ENCODE measurements around the gene PRAMEF12. TPM values are rescaled to one million over a fixed set of nuclear protein-coding genes. Genes with fewer than 3 reads are reported as not detected.

The PRAMEF12 gene
- total RNA-seq, 1 experiment from 2014 or later: not detected

GRCh38 chr1:12774801-12775345 is 1.3 kb downstream of the PRAMEF12 start:
- H3K27me3 ChIP-seq (replicated peaks; ENCODE audit: insufficient read depth, low read depth, low read length, poor library complexity): peaks cover 5% of the 10 kb centered on the region
- no peak overlapping the region for H3K27ac ChIP-seq (ENCODE audit: low read depth, low read length, poor library complexity, severe bottlenecking)
- no TSS peak for BruUV-seq (replicated peaks)
- TF ChIP-seq EZH2 (IDR thresholded peaks at IDR 0.05; ENCODE audit: borderline replicate concordance, low read depth, low read length, poor library complexity, severe bottlenecking): no peak
- TF ChIP-seq, protein P1, sequence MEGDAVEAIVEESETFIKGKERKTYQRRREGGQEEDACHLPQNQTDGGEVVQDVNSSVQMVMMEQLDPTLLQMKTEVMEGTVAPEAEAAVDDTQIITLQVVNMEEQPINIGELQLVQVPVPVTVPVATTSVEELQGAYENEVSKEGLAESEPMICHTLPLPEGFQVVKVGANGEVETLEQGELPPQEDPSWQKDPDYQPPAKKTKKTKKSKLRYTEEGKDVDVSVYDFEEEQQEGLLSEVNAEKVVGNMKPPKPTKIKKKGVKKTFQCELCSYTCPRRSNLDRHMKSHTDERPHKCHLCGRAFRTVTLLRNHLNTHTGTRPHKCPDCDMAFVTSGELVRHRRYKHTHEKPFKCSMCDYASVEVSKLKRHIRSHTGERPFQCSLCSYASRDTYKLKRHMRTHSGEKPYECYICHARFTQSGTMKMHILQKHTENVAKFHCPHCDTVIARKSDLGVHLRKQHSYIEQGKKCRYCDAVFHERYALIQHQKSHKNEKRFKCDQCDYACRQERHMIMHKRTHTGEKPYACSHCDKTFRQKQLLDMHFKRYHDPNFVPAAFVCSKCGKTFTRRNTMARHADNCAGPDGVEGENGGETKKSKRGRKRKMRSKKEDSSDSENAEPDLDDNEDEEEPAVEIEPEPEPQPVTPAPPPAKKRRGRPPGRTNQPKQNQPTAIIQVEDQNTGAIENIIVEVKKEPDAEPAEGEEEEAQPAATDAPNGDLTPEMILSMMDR (conservative IDR thresholded peaks at IDR 0.05; ENCODE audit: low read depth, low read length): no peak
- H3K4me3 ChIP-seq (ENCODE audit: low read depth, low read length, poor library complexity, severe bottlenecking): no peak overlapping the region
- DNase-seq (ENCODE audit: low spot score): no peak
- ChIA-PET CTCF (no interaction called here), POLR2A (ENCODE audit: low non-redundant PET) (no interaction called here)
- no peaks in the 10 kb centered on the region for H3K9me3 ChIP-seq (ENCODE audit: low read depth, low read length, poor library complexity, severe bottlenecking)
- H3K36me3 ChIP-seq (ENCODE audit: insufficient read depth, low read length, poor library complexity, severe bottlenecking): no peaks in the 10 kb centered on the region
- intact Hi-C loops (cut with micrococcal nuclease; ENCODE audit: unreplicated experiment): no loop called here
- no peaks in the 10 kb centered on the region for H3K4me1 ChIP-seq (ENCODE audit: insufficient read depth, low read length, poor library complexity, severe bottlenecking)

GRCh38 chr1:12775443-12775842 is 1.9 kb downstream of the PRAMEF12 start:
- CTCF ChIA-PET: no interaction called here
- no peaks in the 10 kb centered on the region for H3K36me3 ChIP-seq (ENCODE audit: insufficient read depth, low read length, poor library complexity, severe bottlenecking)

GRCh38 chr1:12776801-12777557 is 3.4 kb downstream of the PRAMEF12 start:
- no TSS peak for BruUV-seq (replicated peaks)
- H3K27me3 ChIP-seq (replicated peaks; ENCODE audit: insufficient read depth, low read depth, low read length, poor library complexity): no peaks in the 10 kb centered on the region
- TF ChIP-seq EZH2 (IDR thresholded peaks at IDR 0.05; ENCODE audit: borderline replicate concordance, low read depth, low read length, poor library complexity, severe bottlenecking): no peak
- TF ChIP-seq, protein P1 (conservative IDR thresholded peaks at IDR 0.05; ENCODE audit: low read depth, low read length): no peak
- DNase-seq (ENCODE audit: low spot score): peak; percentile 0
- intact Hi-C loops (cut with micrococcal nuclease; ENCODE audit: unreplicated experiment): no loop called here
- H3K4me1 ChIP-seq (ENCODE audit: insufficient read depth, low read length, poor library complexity, severe bottlenecking): no peaks in the 10 kb centered on the region
- H3K36me3 ChIP-seq (ENCODE audit: insufficient read depth, low read length, poor library complexity, severe bottlenecking): no peaks in the 10 kb centered on the region
- ChIA-PET CTCF (no interaction called here), POLR2A (ENCODE audit: low non-redundant PET) (no interaction called here)
- H3K27ac ChIP-seq (ENCODE audit: low read depth, low read length, poor library complexity, severe bottlenecking): no peak overlapping the region
- H3K4me3 ChIP-seq (ENCODE audit: low read depth, low read length, poor library complexity, severe bottlenecking): no peak overlapping the region
- H3K9me3 ChIP-seq (ENCODE audit: low read depth, low read length, poor library complexity, severe bottlenecking): no peaks in the 10 kb centered on the region

More at GRCh38 chr1:12775443-12775842, 1.9 kb downstream of the PRAMEF12 start:
- H3K9me3 ChIP-seq (ENCODE audit: low read depth, low read length, poor library complexity, severe bottlenecking): no peaks in the 10 kb centered on the region
- peaks cover 5% of the 10 kb centered on the region for H3K27me3 ChIP-seq (replicated peaks; ENCODE audit: insufficient read depth, low read depth, low read length, poor library complexity)
- H3K27ac ChIP-seq (ENCODE audit: low read depth, low read length, poor library complexity, severe bottlenecking): no peak overlapping the region
- TF ChIP-seq, protein P1 (conservative IDR thresholded peaks at IDR 0.05; ENCODE audit: low read depth, low read length): no peak
- TF ChIP-seq EZH2 (IDR thresholded peaks at IDR 0.05; ENCODE audit: borderline replicate concordance, low read depth, low read length, poor library complexity, severe bottlenecking): no peak
- H3K4me1 ChIP-seq (ENCODE audit: insufficient read depth, low read length, poor library complexity, severe bottlenecking): no peaks in the 10 kb centered on the region
- no peak overlapping the region for H3K4me3 ChIP-seq (ENCODE audit: low read depth, low read length, poor library complexity, severe bottlenecking)
- intact Hi-C loops (cut with micrococcal nuclease; ENCODE audit: unreplicated experiment): no loop called here
- DNase-seq (ENCODE audit: low spot score): peak; percentile 0
- BruUV-seq (replicated peaks): no TSS peak
- POLR2A ChIA-PET (ENCODE audit: low non-redundant PET): no interaction called here

All from A673 (cell line).